Retinal pigment epithelial cell (primary cell): Measurements from ENCODE around the gene CT83.

Experiments
- DNase-seq: peaks from one replicate; pipeline ENCODE4 v3.0.0-alpha.2; 2010; ENCODE audit warnings: low read depth
- H3K4me3 ChIP-seq: 2 replicates; pipeline ENCODE4 v1.5.1; 2011; ENCODE audit warnings: mild to moderate bottlenecking, low read length, control low read depth, moderate library complexity
- TF ChIP-seq, protein P1 (sequence below): conservative IDR thresholded peaks from 2 replicates; pipeline ENCODE4 v1.5.1; 2011; ENCODE audit warnings: low read depth, low read length, control low read depth, inconsistent platforms

Gene CT83

DNA sequence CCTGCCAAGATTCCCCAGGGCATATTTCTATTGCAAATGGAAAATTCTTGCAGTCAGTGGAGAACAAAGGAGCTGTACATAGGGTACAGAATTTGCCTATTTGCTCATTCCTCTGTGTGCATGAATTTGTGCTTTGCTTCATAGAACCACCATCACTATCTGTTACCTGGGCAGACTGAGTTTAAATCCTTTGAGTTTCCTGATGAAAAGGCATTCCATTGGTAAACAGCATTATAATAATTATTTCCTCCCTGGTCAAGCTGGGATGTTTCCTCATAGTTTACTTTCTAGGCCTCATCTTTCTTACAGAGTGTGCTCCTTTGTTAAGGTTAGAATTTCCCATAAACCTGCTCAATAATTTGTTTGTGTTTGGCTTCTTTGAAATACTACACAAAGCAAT lies 27.2 kb downstream of the CT83 start:
- TF ChIP-seq, protein P1, sequence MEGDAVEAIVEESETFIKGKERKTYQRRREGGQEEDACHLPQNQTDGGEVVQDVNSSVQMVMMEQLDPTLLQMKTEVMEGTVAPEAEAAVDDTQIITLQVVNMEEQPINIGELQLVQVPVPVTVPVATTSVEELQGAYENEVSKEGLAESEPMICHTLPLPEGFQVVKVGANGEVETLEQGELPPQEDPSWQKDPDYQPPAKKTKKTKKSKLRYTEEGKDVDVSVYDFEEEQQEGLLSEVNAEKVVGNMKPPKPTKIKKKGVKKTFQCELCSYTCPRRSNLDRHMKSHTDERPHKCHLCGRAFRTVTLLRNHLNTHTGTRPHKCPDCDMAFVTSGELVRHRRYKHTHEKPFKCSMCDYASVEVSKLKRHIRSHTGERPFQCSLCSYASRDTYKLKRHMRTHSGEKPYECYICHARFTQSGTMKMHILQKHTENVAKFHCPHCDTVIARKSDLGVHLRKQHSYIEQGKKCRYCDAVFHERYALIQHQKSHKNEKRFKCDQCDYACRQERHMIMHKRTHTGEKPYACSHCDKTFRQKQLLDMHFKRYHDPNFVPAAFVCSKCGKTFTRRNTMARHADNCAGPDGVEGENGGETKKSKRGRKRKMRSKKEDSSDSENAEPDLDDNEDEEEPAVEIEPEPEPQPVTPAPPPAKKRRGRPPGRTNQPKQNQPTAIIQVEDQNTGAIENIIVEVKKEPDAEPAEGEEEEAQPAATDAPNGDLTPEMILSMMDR, result no peak

DNA sequence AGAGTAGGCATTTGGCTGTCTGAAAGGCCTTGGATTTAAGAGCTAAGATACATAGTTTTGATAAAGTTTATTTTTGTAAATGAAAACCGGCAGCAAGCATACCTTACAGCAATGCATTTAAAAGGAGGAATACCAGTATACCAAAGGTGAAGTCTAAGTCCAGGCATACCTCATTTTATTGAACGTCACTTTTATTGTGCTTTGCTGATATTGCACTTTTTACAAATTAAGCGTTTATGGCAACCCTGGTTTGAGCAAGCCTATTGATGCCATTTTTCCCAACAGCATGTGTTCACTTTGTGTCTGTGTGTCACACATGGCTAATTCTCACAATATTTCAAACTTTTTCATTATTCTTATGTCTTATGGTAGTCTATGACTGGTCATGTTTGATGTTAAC lies 34.8 kb downstream of the CT83 start:
- TF ChIP-seq, protein P1, result no peak

More for the DNA sequence above, 27.2 kb downstream of the CT83 start:
- no peak overlapping the region for H3K4me3 ChIP-seq
- no peak for DNase-seq

DNA sequence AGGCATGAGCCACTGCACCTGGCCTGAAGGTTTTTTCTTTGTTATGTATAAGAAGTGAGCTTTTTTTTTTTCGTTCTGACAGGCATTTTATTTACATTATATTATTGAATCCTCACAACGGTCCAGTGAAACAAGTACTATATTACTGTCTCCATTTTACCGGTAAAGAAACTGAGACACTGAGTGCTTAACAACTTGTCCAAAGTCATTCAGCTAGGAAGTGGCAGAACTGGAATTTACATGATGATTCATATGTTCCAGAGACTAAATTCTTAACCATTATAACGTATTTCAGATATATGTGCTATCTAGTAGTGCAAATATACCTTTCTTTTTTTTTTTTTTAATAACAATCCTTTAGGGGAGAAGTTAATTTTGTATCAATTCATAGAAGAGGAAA lies 44.8 kb downstream of the CT83 start:
- no peak for DNase-seq
- H3K4me3 ChIP-seq, result no peak overlapping the region
- TF ChIP-seq, protein P1, result no peak

More for the DNA sequence above, 34.8 kb downstream of the CT83 start:
- DNase-seq, result no peak
- no peak overlapping the region for H3K4me3 ChIP-seq

DNA sequence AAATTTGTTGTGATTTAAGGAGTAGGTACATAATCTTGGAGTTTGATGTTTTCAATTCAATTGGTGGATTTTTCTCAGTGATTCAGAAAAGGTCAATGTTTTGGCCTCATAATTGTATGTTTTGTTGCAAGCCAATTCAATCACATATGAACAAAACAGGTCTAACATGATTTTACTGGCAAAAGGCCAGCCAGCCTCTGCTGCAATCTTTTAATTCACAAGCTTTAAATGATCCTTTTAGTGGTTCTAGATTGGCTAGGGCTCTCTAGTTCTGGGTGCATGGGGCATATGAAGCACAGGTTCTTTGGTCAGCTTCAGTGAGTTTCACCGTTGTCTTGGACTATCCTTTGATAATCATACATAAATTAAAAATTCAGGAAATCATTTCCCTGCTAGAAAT lies 45.6 kb downstream of the CT83 start:
- no peak overlapping the region for H3K4me3 ChIP-seq
- DNase-seq, result no peak
- TF ChIP-seq, protein P1, result no peak

DNA sequence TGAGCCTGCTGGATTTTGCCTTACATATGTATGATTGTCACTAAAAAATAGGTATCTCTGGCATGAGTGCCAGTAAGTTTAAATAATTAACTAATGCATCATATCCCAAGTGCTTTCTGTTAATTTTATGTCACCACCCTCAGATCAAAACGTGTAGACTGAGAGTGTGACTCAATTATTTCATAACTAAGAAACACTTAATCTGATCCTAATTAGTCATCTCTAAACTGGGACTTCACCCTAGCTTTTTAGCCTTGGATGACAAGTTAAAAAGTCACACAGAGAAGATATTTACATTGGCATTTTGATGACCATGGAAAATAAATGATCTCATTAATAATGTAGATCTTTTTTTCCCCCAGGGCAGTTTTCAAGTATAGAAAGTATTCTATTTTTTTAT lies 49.5 kb downstream of the CT83 start:
- no peak for DNase-seq
- no peak overlapping the region for H3K4me3 ChIP-seq
- TF ChIP-seq, protein P1, result no peak
